PFSK-1 (cell line): Measurements from ENCODE around the gene LONP2.

ENCODE experiments used
- POLR2AphosphoS5 ChIP-seq: IDR thresholded peaks from 2 replicates; pipeline ENCODE4 v1.6.1; 2012; ENCODE audit warnings: low read depth, mild to moderate bottlenecking, control low read depth, low read length, moderate library complexity
- SIN3A ChIP-seq: IDR thresholded peaks from 2 replicates; pipeline ENCODE4 v1.6.1; 2012; ENCODE audit warnings: mild to moderate bottlenecking, low read length, moderate library complexity, borderline replicate concordance; ENCODE audit not compliant: insufficient read depth
- TAF1 ChIP-seq: IDR thresholded peaks from 2 replicates; pipeline ENCODE4 v1.6.1; 2012; ENCODE audit warnings: low read length, control low read depth, borderline replicate concordance; ENCODE audit not compliant: insufficient read depth
- TF ChIP-seq, protein P1 (sequence below), 2 experiments: IDR thresholded peaks; 2 replicates each; pipeline versions ENCODE4 v1.6.1 to v1.8.0; 2011 to 2012; ENCODE audit warnings: low read depth in 2 of 2, low read length in 2 of 2, control low read depth in 1 of 2, inconsistent platforms in 1 of 2, mild to moderate bottlenecking in 1 of 2, moderate library complexity in 1 of 2; ENCODE audit not compliant: insufficient read depth in 1 of 2

DNA sequence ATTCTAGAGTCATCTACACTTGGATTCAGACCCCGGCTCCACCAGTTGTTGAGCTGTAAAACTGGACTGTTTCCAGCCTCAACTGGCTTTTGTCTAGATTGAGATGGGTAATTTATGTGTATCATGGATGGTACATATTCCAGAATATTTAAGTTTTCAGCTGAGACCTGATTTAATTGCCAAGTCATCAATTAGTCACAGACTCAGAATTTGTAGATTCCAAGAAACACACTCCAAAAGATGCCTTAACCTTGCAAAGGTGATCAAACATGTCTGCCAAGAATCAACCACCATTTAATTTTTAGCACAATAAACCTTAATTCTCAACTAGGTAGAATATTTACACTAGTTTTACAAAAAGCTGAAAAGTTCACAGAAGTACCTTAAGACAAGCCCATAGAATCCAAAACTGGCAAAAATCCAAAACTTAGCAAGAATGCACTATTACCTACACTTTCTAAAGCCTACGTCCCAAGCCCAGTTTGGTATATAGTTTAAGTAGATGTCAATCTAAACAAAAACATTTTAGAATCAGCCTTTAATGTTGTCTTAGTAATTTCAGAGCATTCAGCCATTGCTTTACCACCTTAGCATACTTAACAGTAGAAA is 123.4 kb downstream of the LONP2 start:
- TF ChIP-seq, protein P1, sequence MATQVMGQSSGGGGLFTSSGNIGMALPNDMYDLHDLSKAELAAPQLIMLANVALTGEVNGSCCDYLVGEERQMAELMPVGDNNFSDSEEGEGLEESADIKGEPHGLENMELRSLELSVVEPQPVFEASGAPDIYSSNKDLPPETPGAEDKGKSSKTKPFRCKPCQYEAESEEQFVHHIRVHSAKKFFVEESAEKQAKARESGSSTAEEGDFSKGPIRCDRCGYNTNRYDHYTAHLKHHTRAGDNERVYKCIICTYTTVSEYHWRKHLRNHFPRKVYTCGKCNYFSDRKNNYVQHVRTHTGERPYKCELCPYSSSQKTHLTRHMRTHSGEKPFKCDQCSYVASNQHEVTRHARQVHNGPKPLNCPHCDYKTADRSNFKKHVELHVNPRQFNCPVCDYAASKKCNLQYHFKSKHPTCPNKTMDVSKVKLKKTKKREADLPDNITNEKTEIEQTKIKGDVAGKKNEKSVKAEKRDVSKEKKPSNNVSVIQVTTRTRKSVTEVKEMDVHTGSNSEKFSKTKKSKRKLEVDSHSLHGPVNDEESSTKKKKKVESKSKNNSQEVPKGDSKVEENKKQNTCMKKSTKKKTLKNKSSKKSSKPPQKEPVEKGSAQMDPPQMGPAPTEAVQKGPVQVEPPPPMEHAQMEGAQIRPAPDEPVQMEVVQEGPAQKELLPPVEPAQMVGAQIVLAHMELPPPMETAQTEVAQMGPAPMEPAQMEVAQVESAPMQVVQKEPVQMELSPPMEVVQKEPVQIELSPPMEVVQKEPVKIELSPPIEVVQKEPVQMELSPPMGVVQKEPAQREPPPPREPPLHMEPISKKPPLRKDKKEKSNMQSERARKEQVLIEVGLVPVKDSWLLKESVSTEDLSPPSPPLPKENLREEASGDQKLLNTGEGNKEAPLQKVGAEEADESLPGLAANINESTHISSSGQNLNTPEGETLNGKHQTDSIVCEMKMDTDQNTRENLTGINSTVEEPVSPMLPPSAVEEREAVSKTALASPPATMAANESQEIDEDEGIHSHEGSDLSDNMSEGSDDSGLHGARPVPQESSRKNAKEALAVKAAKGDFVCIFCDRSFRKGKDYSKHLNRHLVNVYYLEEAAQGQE (IDR thresholded peaks at IDR 0.05; ENCODE audit: insufficient read depth in 1 of 2, low read depth in 2 of 2, low read length in 2 of 2), result no peak
- no peak for TF ChIP-seq POLR2AphosphoS5
- TF ChIP-seq SIN3A, result no peak
- no peak for TF ChIP-seq TAF1
